WTC11 (cell line): ENCODE data around the gene NCF4. TPM values are rescaled to one million over a fixed set of nuclear protein-coding genes. Genes with fewer than 3 reads are reported as not detected.

ENCODE experiments used
- ATAC-seq: fragments of 200-7000 bp; cut with Tn5 transposase; 2 replicates; pipeline ENCODE4 v1.10.0; 2021; ENCODE audit warnings: mild to moderate bottlenecking, moderate library complexity
- CTCF ChIA-PET: fragments of 300-600 bp; sonication (Branson Sonifier 250); formaldehyde crosslinking; loops from one replicate; lab custom pipeline; 2021; ENCODE audit warnings: antibody characterized with exemption; lab: Charles Lee
- POLR2A ChIA-PET: fragments of 350-600 bp; sonication (Branson Sonifier 250); formaldehyde crosslinking; loops from one replicate; lab custom pipeline; 2021; ENCODE audit warnings: antibody characterized with exemption; lab: Charles Lee
- DNase-seq: peaks from one replicate; pipeline ENCODE4 v3.0.0; 2021; ENCODE audit warnings: low spot score
- H3K27ac Mint-ChIP-seq: 2 replicates; pipeline ENCODE4 v1.8.0; 2021; ENCODE audit warnings: mixed read lengths
- H3K27me3 Mint-ChIP-seq: 2 replicates; pipeline ENCODE4 v1.8.0; 2021; ENCODE audit warnings: low read depth, mild to moderate bottlenecking, moderate library complexity, mixed read lengths
- H3K36me3 Mint-ChIP-seq: 2 replicates; pipeline ENCODE4 v1.8.0; 2021; ENCODE audit warnings: mixed read lengths
- H3K4me1 Mint-ChIP-seq: 2 replicates; pipeline ENCODE4 v1.8.0; 2022; ENCODE audit warnings: mixed read lengths
- H3K4me3 Mint-ChIP-seq: 2 replicates; pipeline ENCODE4 v1.8.0; 2021; ENCODE audit warnings: mild to moderate bottlenecking, moderate library complexity, mixed read lengths
- H3K9me3 Mint-ChIP-seq: 2 replicates; pipeline ENCODE4 v1.8.0; 2021; ENCODE audit warnings: mixed read lengths
- CDX4 ChIP-seq: fragments of 250-450 bp; sonication (Bioruptor Pico); IDR thresholded peaks from 2 replicates; pipeline ENCODE4 v1.9.0; 2021; ENCODE audit warnings: moderate library complexity, mild to moderate bottlenecking, inconsistent platforms, borderline replicate concordance
- EMX1 ChIP-seq: fragments of 250-450 bp; sonication (Bioruptor Pico); IDR thresholded peaks from 2 replicates; pipeline ENCODE4 v1.8.0; 2021; ENCODE audit warnings: mild to moderate bottlenecking
- ERG ChIP-seq: fragments of 250-450 bp; sonication (Bioruptor Pico); IDR thresholded peaks from 2 replicates; pipeline ENCODE4 v1.8.0; 2021; ENCODE audit warnings: mild to moderate bottlenecking
- FOXP1 ChIP-seq: sonication (generic); formaldehyde crosslinking; IDR thresholded peaks from 2 replicates; pipeline ENCODE4 v1.8.0; 2022; ENCODE audit warnings: missing genetic modification reagents, mild to moderate bottlenecking, moderate library complexity, borderline replicate concordance
- GABPB1 ChIP-seq: sonication (generic); formaldehyde crosslinking; IDR thresholded peaks from 2 replicates; pipeline ENCODE4 v1.8.1; 2023; ENCODE audit warnings: mild to moderate bottlenecking, missing genetic modification reagents
- GRHL2 ChIP-seq: fragments of 250-450 bp; sonication (Bioruptor Pico); IDR thresholded peaks from 2 replicates; pipeline ENCODE4 v1.8.0; 2022; ENCODE audit warnings: mild to moderate bottlenecking, moderate library complexity; ENCODE audit not compliant: insufficient replicate concordance, severe bottlenecking
- HMGA2 ChIP-seq: fragments of 250-450 bp; sonication (Bioruptor Pico); IDR thresholded peaks from 2 replicates; pipeline ENCODE4 v1.4.0; 2021; ENCODE audit warnings: mild to moderate bottlenecking, moderate library complexity
- IRF1 ChIP-seq: sonication (generic); formaldehyde crosslinking; IDR thresholded peaks from 2 replicates; pipeline ENCODE4 v1.8.0; 2023; ENCODE audit warnings: missing genetic modification reagents
- IRF2 ChIP-seq: sonication (generic); formaldehyde crosslinking; IDR thresholded peaks from 2 replicates; pipeline ENCODE4 v1.8.0; 2022; ENCODE audit warnings: low read depth, missing genetic modification reagents, borderline replicate concordance
- JAZF1 ChIP-seq: fragments of 250-450 bp; sonication (Bioruptor Pico); IDR thresholded peaks from 2 replicates; pipeline ENCODE4 v1.9.0; 2021; ENCODE audit warnings: moderate library complexity, mild to moderate bottlenecking, inconsistent platforms
- KAT7 ChIP-seq: sonication (generic); formaldehyde crosslinking; IDR thresholded peaks from 2 replicates; pipeline ENCODE4 v1.8.1; 2023; ENCODE audit warnings: missing genetic modification reagents, mild to moderate bottlenecking, borderline replicate concordance
- MXD4 ChIP-seq: fragments of 250-450 bp; sonication (Bioruptor Pico); IDR thresholded peaks from 2 replicates; pipeline ENCODE4 v1.8.0; 2021; ENCODE audit warnings: mild to moderate bottlenecking, moderate library complexity, borderline replicate concordance
- MYBL2 ChIP-seq: sonication (generic); formaldehyde crosslinking; IDR thresholded peaks from 2 replicates; pipeline ENCODE4 v1.8.1; 2023; ENCODE audit warnings: mild to moderate bottlenecking, moderate library complexity, missing genetic modification reagents
- NFE2L1 ChIP-seq: sonication (generic); formaldehyde crosslinking; IDR thresholded peaks from 2 replicates; pipeline ENCODE4 v1.8.1; 2023; ENCODE audit warnings: missing genetic modification reagents
- RELA ChIP-seq: sonication (generic); formaldehyde crosslinking; IDR thresholded peaks from 2 replicates; pipeline ENCODE4 v1.8.1; 2022; ENCODE audit warnings: missing genetic modification reagents, mild to moderate bottlenecking, borderline replicate concordance
- SOX15 ChIP-seq: fragments of 250-450 bp; sonication (Bioruptor Pico); IDR thresholded peaks from 2 replicates; pipeline ENCODE4 v1.9.0; 2021; ENCODE audit warnings: mild to moderate bottlenecking
- SP1 ChIP-seq: sonication (generic); formaldehyde crosslinking; conservative IDR thresholded peaks from 2 replicates; pipeline ENCODE4 v1.8.1; 2022; ENCODE audit warnings: missing genetic modification reagents
- ZNF263 ChIP-seq: sonication (generic); formaldehyde crosslinking; IDR thresholded peaks from 2 replicates; pipeline ENCODE4 v1.8.1; 2022; ENCODE audit warnings: low read depth, mild to moderate bottlenecking, moderate library complexity, missing genetic modification reagents
- ZNF396 ChIP-seq: fragments of 250-450 bp; sonication (Bioruptor Pico); IDR thresholded peaks from 2 replicates; pipeline ENCODE4 v1.8.0; 2021; ENCODE audit warnings: mild to moderate bottlenecking, moderate library complexity, borderline replicate concordance
- ZNF423 ChIP-seq: fragments of 250-450 bp; sonication (Bioruptor Pico); IDR thresholded peaks from 2 replicates; pipeline ENCODE4 v2.1.2; 2022; ENCODE audit warnings: mild to moderate bottlenecking, moderate library complexity
- ZNF425 ChIP-seq: fragments of 250-450 bp; sonication (Bioruptor Pico); conservative IDR thresholded peaks from 2 replicates; pipeline ENCODE4 v1.9.0; 2021; ENCODE audit warnings: mild to moderate bottlenecking
- total RNA-seq: library from RNA; stranded (reverse); gene quantifications from 3 replicates; pipeline ENCODE4 v1.2.3, GENCODE V29; 2021
- TF ChIP-seq, protein P1 (sequence below): sonication (generic); formaldehyde crosslinking; IDR thresholded peaks from 2 replicates; pipeline ENCODE4 v1.8.0; 2023; ENCODE audit warnings: missing genetic modification reagents, mild to moderate bottlenecking, borderline replicate concordance
- TF ChIP-seq, protein P2 (sequence below): sonication (generic); formaldehyde crosslinking; IDR thresholded peaks from 2 replicates; pipeline ENCODE4 v1.8.0; 2022; ENCODE audit warnings: mild to moderate bottlenecking, missing genetic modification reagents

The NCF4 gene
- total RNA-seq, 1 experiment from 2014 or later: not detected

GRCh38 chr22:36891646-36892045 is 30.8 kb downstream of the NCF4 start (continued):
- TF ChIP-seq CDX4 (CRISPR knock-in tag) (no peak), FOXP1 (CRISPR knock-in tag) (no peak), ZNF396 (CRISPR knock-in tag) (no peak)

DNA sequence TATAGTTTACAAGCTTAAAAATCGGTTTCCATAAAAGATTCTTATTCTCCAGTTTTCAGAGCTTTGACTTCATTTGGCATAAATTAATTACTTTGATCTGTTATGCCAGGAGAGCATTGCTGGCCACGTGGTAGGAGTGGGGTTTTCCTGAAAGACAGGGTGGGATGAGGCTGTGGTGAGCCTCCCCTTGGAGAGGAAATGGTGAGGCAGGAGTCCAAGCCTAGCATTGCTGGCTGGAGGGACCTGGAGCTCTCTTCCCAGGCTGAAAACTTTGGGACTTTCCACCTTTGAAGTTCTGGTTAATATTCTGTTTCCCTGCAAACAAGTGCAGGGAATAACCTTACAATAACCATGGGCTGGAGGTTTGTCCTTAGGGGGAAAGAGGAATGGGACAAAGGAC is 31.5 kb downstream of the NCF4 start:
- Mint-ChIP-seq H3K27ac (no peak overlapping the region), H3K36me3 (peaks cover 20% of the 10 kb centered on the region), H3K9me3 (peaks cover 28% of the 10 kb centered on the region), H3K27me3 (peaks cover 30% of the 10 kb centered on the region), H3K4me3 (no peak overlapping the region), H3K4me1 (peaks cover 4% of the 10 kb centered on the region; the same call in 1 of the 2 replicates)
- TF ChIP-seq, protein P1, sequence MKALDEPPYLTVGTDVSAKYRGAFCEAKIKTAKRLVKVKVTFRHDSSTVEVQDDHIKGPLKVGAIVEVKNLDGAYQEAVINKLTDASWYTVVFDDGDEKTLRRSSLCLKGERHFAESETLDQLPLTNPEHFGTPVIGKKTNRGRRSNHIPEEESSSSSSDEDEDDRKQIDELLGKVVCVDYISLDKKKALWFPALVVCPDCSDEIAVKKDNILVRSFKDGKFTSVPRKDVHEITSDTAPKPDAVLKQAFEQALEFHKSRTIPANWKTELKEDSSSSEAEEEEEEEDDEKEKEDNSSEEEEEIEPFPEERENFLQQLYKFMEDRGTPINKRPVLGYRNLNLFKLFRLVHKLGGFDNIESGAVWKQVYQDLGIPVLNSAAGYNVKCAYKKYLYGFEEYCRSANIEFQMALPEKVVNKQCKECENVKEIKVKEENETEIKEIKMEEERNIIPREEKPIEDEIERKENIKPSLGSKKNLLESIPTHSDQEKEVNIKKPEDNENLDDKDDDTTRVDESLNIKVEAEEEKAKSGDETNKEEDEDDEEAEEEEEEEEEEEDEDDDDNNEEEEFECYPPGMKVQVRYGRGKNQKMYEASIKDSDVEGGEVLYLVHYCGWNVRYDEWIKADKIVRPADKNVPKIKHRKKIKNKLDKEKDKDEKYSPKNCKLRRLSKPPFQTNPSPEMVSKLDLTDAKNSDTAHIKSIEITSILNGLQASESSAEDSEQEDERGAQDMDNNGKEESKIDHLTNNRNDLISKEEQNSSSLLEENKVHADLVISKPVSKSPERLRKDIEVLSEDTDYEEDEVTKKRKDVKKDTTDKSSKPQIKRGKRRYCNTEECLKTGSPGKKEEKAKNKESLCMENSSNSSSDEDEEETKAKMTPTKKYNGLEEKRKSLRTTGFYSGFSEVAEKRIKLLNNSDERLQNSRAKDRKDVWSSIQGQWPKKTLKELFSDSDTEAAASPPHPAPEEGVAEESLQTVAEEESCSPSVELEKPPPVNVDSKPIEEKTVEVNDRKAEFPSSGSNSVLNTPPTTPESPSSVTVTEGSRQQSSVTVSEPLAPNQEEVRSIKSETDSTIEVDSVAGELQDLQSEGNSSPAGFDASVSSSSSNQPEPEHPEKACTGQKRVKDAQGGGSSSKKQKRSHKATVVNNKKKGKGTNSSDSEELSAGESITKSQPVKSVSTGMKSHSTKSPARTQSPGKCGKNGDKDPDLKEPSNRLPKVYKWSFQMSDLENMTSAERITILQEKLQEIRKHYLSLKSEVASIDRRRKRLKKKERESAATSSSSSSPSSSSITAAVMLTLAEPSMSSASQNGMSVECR (CRISPR knock-in tag): no peak
- TF ChIP-seq ZNF396 (CRISPR knock-in tag) (no peak), IRF1 (CRISPR knock-in tag) (no peak), SOX15 (CRISPR knock-in tag) (no peak), ERG (CRISPR knock-in tag) (no peak), JAZF1 (CRISPR knock-in tag) (no peak), MXD4 (CRISPR knock-in tag) (no peak), RELA (CRISPR knock-in tag) (no peak), GABPB1 (no peak), MYBL2 (no peak), KAT7 (CRISPR knock-in tag) (no peak), IRF2 (CRISPR knock-in tag) (no peak), GRHL2 (CRISPR knock-in tag) (no peak), EMX1 (CRISPR knock-in tag) (no peak), HMGA2 (no peak), ZNF263 (CRISPR knock-in tag) (no peak)
- DNase-seq (no peak), ATAC-seq (no peak)
- POLR2A ChIA-PET: no interaction called here
- CTCF ChIA-PET: interaction anchor here (1.8 kb wide), 1 partner anchor 85 kb away, joined by 8 read pairs; no protein-coding TSS in a partner anchor

GRCh38 chr22:36893262-36893661 is 32.5 kb downstream of the NCF4 start:
- Mint-ChIP-seq H3K27me3 (peaks cover 32% of the 10 kb centered on the region), H3K4me3 (no peak overlapping the region), H3K36me3 (peaks cover 20% of the 10 kb centered on the region), H3K9me3 (peaks cover 29% of the 10 kb centered on the region), H3K4me1 (peaks cover 5% of the 10 kb centered on the region; the same call in 1 of the 2 replicates), H3K27ac (no peak overlapping the region)
- ATAC-seq: no peak
- no peak for DNase-seq
- CTCF ChIA-PET: no interaction called here
- POLR2A ChIA-PET: no interaction called here
- TF ChIP-seq ZNF425 (no peak), MXD4 (CRISPR knock-in tag) (no peak), SP1 (no peak), EMX1 (CRISPR knock-in tag) (no peak), NFE2L1 (CRISPR knock-in tag) (no peak), ZNF423 (CRISPR knock-in tag) (no peak)
- TF ChIP-seq, protein P2, sequence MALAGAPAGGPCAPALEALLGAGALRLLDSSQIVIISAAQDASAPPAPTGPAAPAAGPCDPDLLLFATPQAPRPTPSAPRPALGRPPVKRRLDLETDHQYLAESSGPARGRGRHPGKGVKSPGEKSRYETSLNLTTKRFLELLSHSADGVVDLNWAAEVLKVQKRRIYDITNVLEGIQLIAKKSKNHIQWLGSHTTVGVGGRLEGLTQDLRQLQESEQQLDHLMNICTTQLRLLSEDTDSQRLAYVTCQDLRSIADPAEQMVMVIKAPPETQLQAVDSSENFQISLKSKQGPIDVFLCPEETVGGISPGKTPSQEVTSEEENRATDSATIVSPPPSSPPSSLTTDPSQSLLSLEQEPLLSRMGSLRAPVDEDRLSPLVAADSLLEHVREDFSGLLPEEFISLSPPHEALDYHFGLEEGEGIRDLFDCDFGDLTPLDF (CRISPR knock-in tag): no peak
